Measurements from ENCODE around the gene FIGNL1. TPM values are rescaled to one million over a fixed set of nuclear protein-coding genes. Genes with fewer than 3 reads are reported as not detected.

FIGNL1 gene
- total and polyA plus RNA-seq, 2 donors (not counting 3 experiments of a cell fraction or from before 2014, with no cell fraction given) = 20.8 to 49.3 TPM

DNA sequence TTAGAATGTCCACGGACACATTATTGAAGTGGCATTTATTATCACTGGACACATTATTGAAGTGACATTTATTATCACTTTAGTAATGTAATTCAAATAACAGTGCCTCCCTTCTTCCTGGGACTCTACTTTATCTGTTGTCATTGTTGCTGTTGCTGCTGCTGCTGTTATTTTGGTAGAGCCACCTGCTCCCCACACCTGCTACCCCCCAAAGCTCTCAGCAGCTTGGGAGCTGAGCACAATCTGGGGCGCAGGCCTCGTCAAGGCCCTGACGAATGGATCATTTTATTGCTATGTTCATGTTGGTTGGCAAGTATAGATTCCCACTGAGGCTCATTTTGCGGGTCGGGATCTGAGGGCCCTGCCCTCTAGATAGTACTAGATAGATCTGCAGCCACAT is 24.8 kb downstream of the FIGNL1 start:
- BruUV-seq (replicated peaks) = no TSS peak
- DNase-seq (ENCODE audit: low read depth, low spot score) = no peak
- H3K27ac ChIP-seq (ENCODE audit: insufficient read depth, low read depth, low read length) = no peak overlapping the region

DNA sequence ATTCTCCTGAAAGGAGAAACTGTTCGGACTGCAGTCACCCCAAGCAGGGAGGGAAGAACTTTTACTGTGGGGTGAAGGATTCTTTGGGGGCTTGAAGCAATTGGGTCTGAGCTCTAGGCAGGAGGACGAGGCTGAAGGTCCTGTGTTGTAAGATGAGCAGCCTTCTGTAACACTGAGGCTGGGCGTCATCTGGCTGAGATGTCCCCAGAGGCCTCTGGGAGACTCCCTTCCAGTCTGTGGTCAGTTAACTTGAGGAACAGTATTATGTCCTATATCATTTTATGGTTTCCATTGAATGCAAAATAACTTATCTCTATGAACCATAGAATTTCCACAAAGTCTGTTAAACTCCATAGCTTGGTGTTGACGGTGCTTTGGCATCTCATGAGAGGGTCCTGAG is 26.3 kb downstream of the FIGNL1 start:
- Histone ChIP-seq H3K27me3 (ENCODE audit: control insufficient read depth in 2 of 2, insufficient read depth in 2 of 2, low read length in 2 of 2) (no peaks in the 10 kb centered on the region), H3K4me2 (ENCODE audit: insufficient read depth, low read length) (no peak overlapping the region), H4K20me1 (replicated peaks; ENCODE audit: control insufficient read depth, extremely low read depth, insufficient read depth, low read length) (no peaks in the 10 kb centered on the region), H3K79me2 (ENCODE audit: control insufficient read depth, insufficient read depth, low read length) (no peaks in the 10 kb centered on the region), H3K36me3 (ENCODE audit: control insufficient read depth in 2 of 2, extremely low read depth in 1 of 2, insufficient read depth in 2 of 2, low read length in 2 of 2) (no peaks in the 10 kb centered on the region), H3K9me1 (replicated peaks; ENCODE audit: control insufficient read depth, extremely low read depth, insufficient read depth, low read length) (no peaks in the 10 kb centered on the region), H3K27ac (ENCODE audit: insufficient read depth, low read depth, low read length) (no peak overlapping the region), H3K9me3 (replicated peaks; ENCODE audit: control insufficient read depth, insufficient read depth, low read length) (no peaks in the 10 kb centered on the region), H3K4me3 (replicated peaks in 1 of 3; ENCODE audit: insufficient read depth in 1 of 3, low read depth in 1 of 3, low read length in 3 of 3) (no peak overlapping the region), H3K9ac (replicated peaks; ENCODE audit: extremely low read depth, insufficient read depth, low read length) (no peak overlapping the region), H2AFZ (ENCODE audit: low read depth, low read length) (no peak overlapping the region), H3K4me1 (ENCODE audit: control insufficient read depth, extremely low read depth, insufficient read depth, low read length) (peaks cover 12% of the 10 kb centered on the region)
- ChIA-PET POLR2A (no interaction called here), CTCF (interaction anchor here (0.6 to 1.0 kb wide), 2 partner anchors 12 to 172 kb away, joined by 3 read pairs; no protein-coding TSS in a partner anchor)
- FAIRE-seq = no peak
- TF ChIP-seq POLR2A (IDR thresholded peaks at IDR 0.05; ENCODE audit: low read depth, low read length) = no peak
- dilution Hi-C loops (cut with MboI; ENCODE audit: extremely low pct_ligation_motif_present, low sequenced_read_pairs) = no loop called here
- no TSS peak for BruUV-seq (replicated peaks)
- intact Hi-C loops (cut with micrococcal nuclease) = no loop called here
- no peak for DNase-seq (ENCODE audit: low read depth, low spot score)

More for the DNA sequence above, 24.8 kb downstream of the FIGNL1 start:
- ChIA-PET CTCF (interaction anchor here (0.9 kb wide), 1 partner anchor 11 kb away, joined by 4 read pairs; no protein-coding TSS in a partner anchor), POLR2A (no interaction called here)
- dilution Hi-C loops (cut with MboI; ENCODE audit: extremely low pct_ligation_motif_present, low sequenced_read_pairs) (no loop called here), intact Hi-C loops (cut with micrococcal nuclease) (no loop called here)
- no peak overlapping the region for H2AFZ ChIP-seq (ENCODE audit: low read depth, low read length)
- no peaks in the 10 kb centered on the region for H3K9me1 ChIP-seq (replicated peaks; ENCODE audit: control insufficient read depth, extremely low read depth, insufficient read depth, low read length)
- no peaks in the 10 kb centered on the region for H3K27me3 ChIP-seq (ENCODE audit: control insufficient read depth in 2 of 2, insufficient read depth in 2 of 2, low read length in 2 of 2)
- H3K9me3 ChIP-seq (replicated peaks; ENCODE audit: control insufficient read depth, insufficient read depth, low read length) = no peaks in the 10 kb centered on the region
- peaks cover 12% of the 10 kb centered on the region for H3K4me1 ChIP-seq (ENCODE audit: control insufficient read depth, extremely low read depth, insufficient read depth, low read length)
- FAIRE-seq = no peak
- no peak overlapping the region for H3K9ac ChIP-seq (replicated peaks; ENCODE audit: extremely low read depth, insufficient read depth, low read length)
- H3K4me2 ChIP-seq (ENCODE audit: insufficient read depth, low read length) = no peak overlapping the region
- TF ChIP-seq, protein P1, sequence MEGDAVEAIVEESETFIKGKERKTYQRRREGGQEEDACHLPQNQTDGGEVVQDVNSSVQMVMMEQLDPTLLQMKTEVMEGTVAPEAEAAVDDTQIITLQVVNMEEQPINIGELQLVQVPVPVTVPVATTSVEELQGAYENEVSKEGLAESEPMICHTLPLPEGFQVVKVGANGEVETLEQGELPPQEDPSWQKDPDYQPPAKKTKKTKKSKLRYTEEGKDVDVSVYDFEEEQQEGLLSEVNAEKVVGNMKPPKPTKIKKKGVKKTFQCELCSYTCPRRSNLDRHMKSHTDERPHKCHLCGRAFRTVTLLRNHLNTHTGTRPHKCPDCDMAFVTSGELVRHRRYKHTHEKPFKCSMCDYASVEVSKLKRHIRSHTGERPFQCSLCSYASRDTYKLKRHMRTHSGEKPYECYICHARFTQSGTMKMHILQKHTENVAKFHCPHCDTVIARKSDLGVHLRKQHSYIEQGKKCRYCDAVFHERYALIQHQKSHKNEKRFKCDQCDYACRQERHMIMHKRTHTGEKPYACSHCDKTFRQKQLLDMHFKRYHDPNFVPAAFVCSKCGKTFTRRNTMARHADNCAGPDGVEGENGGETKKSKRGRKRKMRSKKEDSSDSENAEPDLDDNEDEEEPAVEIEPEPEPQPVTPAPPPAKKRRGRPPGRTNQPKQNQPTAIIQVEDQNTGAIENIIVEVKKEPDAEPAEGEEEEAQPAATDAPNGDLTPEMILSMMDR (IDR thresholded peaks at IDR 0.05; ENCODE audit: extremely low read depth in 1 of 2, insufficient read depth in 1 of 2, low read depth in 1 of 2, low read length in 2 of 2) = no peak
- no peak for TF ChIP-seq POLR2A (IDR thresholded peaks at IDR 0.05; ENCODE audit: low read depth, low read length)
- no peak for TF ChIP-seq FOS (IDR thresholded peaks at IDR 0.05; ENCODE audit: borderline replicate concordance, insufficient read depth, low read length)
- TF ChIP-seq POLR2AphosphoS5 (IDR thresholded peaks at IDR 0.05; ENCODE audit: insufficient read depth, low read depth, low read length) = no peak
- TF ChIP-seq EZH2 (IDR thresholded peaks at IDR 0.05; ENCODE audit: borderline replicate concordance, low read depth, low read length, severe bottlenecking) = no peak
- H3K36me3 ChIP-seq (ENCODE audit: control insufficient read depth in 2 of 2, extremely low read depth in 1 of 2, insufficient read depth in 2 of 2, low read length in 2 of 2) = no peaks in the 10 kb centered on the region
- H4K20me1 ChIP-seq (replicated peaks; ENCODE audit: control insufficient read depth, extremely low read depth, insufficient read depth, low read length) = no peaks in the 10 kb centered on the region
- H3K79me2 ChIP-seq (ENCODE audit: control insufficient read depth, insufficient read depth, low read length) = no peaks in the 10 kb centered on the region
- no peak overlapping the region for H3K4me3 ChIP-seq (replicated peaks in 1 of 3; ENCODE audit: insufficient read depth in 1 of 3, low read depth in 1 of 3, low read length in 3 of 3)

Measured in endothelial cell of umbilical vein (primary cell).